H1 (cell line): ENCODE measurements around the gene RBM6. TPM values are rescaled to one million over a fixed set of nuclear protein-coding genes. Genes with fewer than 3 reads are reported as not detected.

ENCODE experiments used
- ATF2 ChIP-seq: IDR thresholded peaks from 2 replicates; pipeline ENCODE4 v1.6.1; 2012; ENCODE audit warnings: low read length, inconsistent platforms
- BRCA1 ChIP-seq: IDR thresholded peaks from 2 replicates; pipeline ENCODE4 v1.6.1; 2012; ENCODE audit warnings: low read depth, low read length, improper control_type of control experiment
- CHD7 ChIP-seq: fragments of 300-600 bp; sonication (generic); IDR thresholded peaks from 2 replicates; pipeline ENCODE4 v1.7.1; 2012; ENCODE audit warnings: low read length, moderate library complexity, mild to moderate bottlenecking, inconsistent platforms; ENCODE audit not compliant: insufficient replicate concordance
- FOSL1 ChIP-seq: IDR thresholded peaks from 2 replicates; pipeline ENCODE4 v1.6.1; 2011; ENCODE audit warnings: mild to moderate bottlenecking, low read depth, low read length, moderate library complexity; ENCODE audit not compliant: insufficient read depth
- SIN3A ChIP-seq, 2 experiments: IDR thresholded peaks in 1 of 2; conservative IDR thresholded peaks in 1 of 2; 2 replicates each; pipeline ENCODE4 v1.6.1; 2011 to 2012; ENCODE audit warnings: low read length in 2 of 2, improper control_type of control experiment in 1 of 2, low read depth in 1 of 2, mild to moderate bottlenecking in 1 of 2
- SP2 ChIP-seq: IDR thresholded peaks from 2 replicates; pipeline ENCODE4 v1.6.1; 2012; ENCODE audit warnings: mild to moderate bottlenecking, low read length, inconsistent platforms
- SP4 ChIP-seq: IDR thresholded peaks from 2 replicates; pipeline ENCODE4 v1.6.1; 2012; ENCODE audit warnings: low read length, inconsistent platforms
- polyA plus RNA-seq, 7 experiments: library from polyadenylated mRNA; depleted of rRNA in 3 of 7; stranded (reverse) in 5 of 7; unstranded in 2 of 7; fragments of >200 nt in 5 of 7; fragments of 200-250 nt in 2 of 7; gene quantifications; 1 replicate in 5 of 7; 2 replicates in 1 of 7; 4 replicates in 1 of 7; pipeline versions ENCODE4 v1.2.1 to v1.2.3, GENCODE V29; 2011 to 2013; ENCODE audit warnings: missing spikeins in 2 of 7, mixed read lengths in 2 of 7
- total RNA-seq: library from RNA; stranded (reverse); fragmentation: NEBNext Ultra II Directional; extraction: Animal tissue kit (Norgen Biotek cat#: 25700); gene quantifications from 2 replicates; pipeline ENCODE4 v1.2.1, GENCODE V29; 2021

RBM6 gene
- total and polyA plus RNA-seq, 2 of the 8 experiments (the other 6 are each of a cell fraction or from before 2014, with no cell fraction given): 30.6 to 80.1 TPM

- TF ChIP-seq CHD7 (no peak), FOSL1 (no peak), SP2 (no peak), SP4 (no peak; the same call in 1 of the 2 replicates), BRCA1 (no peak), ATF2 (no peak), SIN3A (conservative IDR thresholded peaks at IDR 0.05 in 1 of 2, IDR thresholded peaks at IDR 0.05 in 1 of 2; ENCODE audit: low read depth in 1 of 2, low read length in 2 of 2) (peak; percentile 81 to 99; a peak in 2 of 4 replicates)
Observed at GRCh38 chr3:49929291-49930167, 10.4 kb upstream of the RBM6 start, which contains the start of gene MON1A (continued).
